Endodermal cell (in vitro differentiated cells): ENCODE results near the gene TRNAU1AP. TPM values are rescaled to one million over a fixed set of nuclear protein-coding genes. Genes with fewer than 3 reads are reported as not detected.
"Not testable (repeated sequence)": the region's sequence is repeated elsewhere in the genome, so short reads cannot be mapped to it uniquely, and the experiment has no call there.

ENCODE experiments used
- DNase-seq: peaks from one replicate; pipeline ENCODE4 v3.0.0-alpha.2; 2017
- H3K27ac ChIP-seq: 2 replicates; pipeline ENCODE4 v1.5.1; 2013; ENCODE audit warnings: mild to moderate bottlenecking, low read depth, low read length, moderate library complexity
- H3K27me3 ChIP-seq: 2 replicates; pipeline ENCODE4 v1.6.1; 2013; ENCODE audit warnings: mild to moderate bottlenecking, low read length, moderate library complexity; ENCODE audit not compliant: insufficient read depth, control insufficient read depth, poor library complexity, severe bottlenecking
- H3K36me3 ChIP-seq: 2 replicates; pipeline ENCODE4 v1.7.0; 2013; ENCODE audit warnings: mild to moderate bottlenecking, low read length, moderate library complexity; ENCODE audit not compliant: control insufficient read depth, insufficient read depth
- H3K4me1 ChIP-seq: one replicate; pipeline ENCODE4 v1.7.0; 2013; ENCODE audit warnings: low read length; ENCODE audit not compliant: control insufficient read depth, insufficient read depth
- H3K4me3 ChIP-seq: 2 replicates; pipeline ENCODE4 v1.5.1; 2013; ENCODE audit warnings: mild to moderate bottlenecking, low read length, moderate library complexity
- H3K9ac ChIP-seq: 2 replicates; pipeline ENCODE4 v1.6.1; 2013; ENCODE audit warnings: mild to moderate bottlenecking, low read length, moderate library complexity; ENCODE audit not compliant: poor library complexity, severe bottlenecking; ENCODE audit errors: extremely low read depth
- H3K9me3 ChIP-seq: 2 replicates; pipeline ENCODE4 v1.6.1; 2013; ENCODE audit warnings: mild to moderate bottlenecking, low read length, moderate library complexity; ENCODE audit not compliant: control insufficient read depth
- H3K27ac Mint-ChIP-seq: 2 replicates; pipeline ENCODE4 v1.8.0; 2020; ENCODE audit warnings: mixed read lengths
- H3K27me3 Mint-ChIP-seq: 2 replicates; pipeline ENCODE4 v1.8.0; 2021; ENCODE audit warnings: mild to moderate bottlenecking, mixed read lengths; ENCODE audit not compliant: insufficient read depth
- H3K36me3 Mint-ChIP-seq: 2 replicates; pipeline ENCODE4 v1.8.0; 2020; ENCODE audit warnings: low read depth, mixed read lengths
- H3K4me1 Mint-ChIP-seq: 2 replicates; pipeline ENCODE4 v1.8.0; 2020; ENCODE audit warnings: mixed read lengths
- H3K4me3 Mint-ChIP-seq: 2 replicates; pipeline ENCODE4 v1.8.0; 2020; ENCODE audit warnings: mild to moderate bottlenecking, moderate library complexity, mixed read lengths
- H3K9me3 Mint-ChIP-seq: 2 replicates; pipeline ENCODE4 v1.8.0; 2020; ENCODE audit warnings: mild to moderate bottlenecking, mixed read lengths
- CTCF ChIP-seq: fragments of 200-600 bp; sonication (generic); conservative IDR thresholded peaks from 2 replicates; pipeline ENCODE4 v1.5.0; 2021; ENCODE audit warnings: antibody characterized with exemption, mild to moderate bottlenecking
- WGBS, 2 experiments: methylation state at CpG; one replicate each; pipeline versions ENCODE4 v1.1.5 to v1.1.7; 2013; ENCODE audit warnings: missing lambda C conversion rate in 2 of 2, mixed read lengths in 1 of 2; ENCODE audit not compliant: insufficient coverage in 1 of 2, insufficient read length in 1 of 2; 5-methylcytosine and 5-hydroxymethylcytosine counted together
- total RNA-seq, 2 donors: library from RNA; stranded (reverse); fragmentation: NEBNext Ultra II Directional in 1 of 2; extraction: Animal tissue kit (Norgen Biotek cat#: 25700) in 1 of 2; gene quantifications; 2 replicates in 1 of 2; 3 replicates in 1 of 2; pipeline ENCODE4 v1.2.1, GENCODE V29; 2021

The TRNAU1AP gene
- total RNA-seq, 2 donors from 2014 or later = 49.6 to 53.7 TPM

- DNase-seq = peak; percentile 78
- peak within 1 kb of the TSS; percentile 70 for H3K4me3 ChIP-seq
- H3K27ac ChIP-seq = no peak within 1 kb of the TSS
- H3K27me3 ChIP-seq = peaks cover 11% of the 10 kb centered on the region
- H3K4me1 ChIP-seq = no peaks in the 10 kb centered on the region
- 64 to 78% methylated on average over 5 to 6 of the region's 13 CpGs for WGBS, 2 experiments
- TF ChIP-seq CTCF = no peak
- Mint-ChIP-seq H3K27ac (no peak within 1 kb of the TSS), H3K4me3 (peak within 1 kb of the TSS; percentile 64), H3K4me1 (peaks cover 5% of the 10 kb centered on the region), H3K36me3 (peaks cover 2% of the 10 kb centered on the region), H3K27me3 (peaks cover 13% of the 10 kb centered on the region), H3K9me3 (no peaks in the 10 kb centered on the region)
- no peaks in the 10 kb centered on the region for H3K9me3 ChIP-seq
- peak within 1 kb of the TSS; percentile 44 for H3K9ac ChIP-seq
- H3K36me3 ChIP-seq = no peaks in the 10 kb centered on the region
Observed at GRCh38 chr1:28591708-28592320, 38.9 kb downstream of the TRNAU1AP start, which contains the start of gene RAB42. Gene RAB42, plus strand, starts transcription at chr1:28592265. Its CDS starts 247 bp downstream, at chr1:28592512.

- Mint-ChIP-seq H3K4me3 (peak overlapping the region; percentile 64), H3K36me3 (peaks cover 2% of the 10 kb centered on the region), H3K27me3 (peaks cover 13% of the 10 kb centered on the region), H3K9me3 (no peaks in the 10 kb centered on the region), H3K4me1 (peaks cover 5% of the 10 kb centered on the region), H3K27ac (no peak overlapping the region)
- H3K27me3 ChIP-seq = peaks cover 11% of the 10 kb centered on the region
- no peak overlapping the region for H3K27ac ChIP-seq
- DNase-seq = peak; percentile 69
- H3K4me1 ChIP-seq = no peaks in the 10 kb centered on the region
- H3K4me3 ChIP-seq = peak overlapping the region; percentile 70
- TF ChIP-seq CTCF = no peak
- H3K36me3 ChIP-seq = no peaks in the 10 kb centered on the region
- WGBS, 2 experiments = 8 to 26% methylated on average over 22 to 81 of the region's 81 CpGs
- H3K9me3 ChIP-seq = no peaks in the 10 kb centered on the region
- H3K9ac ChIP-seq = peak overlapping the region; percentile 44
Observed at GRCh38 chr1:28592321-28593071, 39.6 kb downstream of the TRNAU1AP start.

GRCh38 chr1:28593988-28594356 lies 41.1 kb downstream of the TRNAU1AP start:
- not testable (repeated sequence) for H3K4me1 ChIP-seq, H3K4me3 Mint-ChIP-seq, H3K9ac ChIP-seq, DNase-seq, H3K4me1 Mint-ChIP-seq, H3K4me3 ChIP-seq, H3K9me3 Mint-ChIP-seq, H3K9me3 ChIP-seq, H3K36me3 Mint-ChIP-seq, H3K36me3 ChIP-seq, H3K27ac Mint-ChIP-seq, H3K27ac ChIP-seq
- 88 to 94% methylated on average over 2 to 3 of the region's 3 CpGs for WGBS, 2 experiments
- peaks cover 13% of the 10 kb centered on the region for H3K27me3 Mint-ChIP-seq
- H3K27me3 ChIP-seq = peaks cover 11% of the 10 kb centered on the region

GRCh38 chr1:28594686-28595411 lies 42.0 kb downstream of the TRNAU1AP start:
- peaks cover 11% of the 10 kb centered on the region for H3K27me3 ChIP-seq
- not testable (repeated sequence) for H3K36me3 ChIP-seq, H3K4me3 Mint-ChIP-seq, H3K36me3 Mint-ChIP-seq, H3K9me3 Mint-ChIP-seq, H3K27ac ChIP-seq, H3K4me1 ChIP-seq, H3K9me3 ChIP-seq, H3K4me1 Mint-ChIP-seq, H3K27ac Mint-ChIP-seq, H3K9ac ChIP-seq, H3K4me3 ChIP-seq
- peaks cover 13% of the 10 kb centered on the region for H3K27me3 Mint-ChIP-seq
- WGBS, 2 experiments = 80 to 82% methylated on average over 2 to 7 of the region's 7 CpGs
- peak; percentile 73 for DNase-seq
